GM12878 (cell line): ENCODE data around the gene THOC3. TPM values are rescaled to one million over a fixed set of nuclear protein-coding genes. Genes with fewer than 3 reads are reported as not detected.
A peak's percentile ranks its signal among the peaks of the same experiment; 100 is the strongest.
"Not testable (repeated sequence)": the region's sequence is repeated elsewhere in the genome, so short reads cannot be mapped to it uniquely, and the experiment has no call there.

Source experiments
- ATAC-seq: fragments of 200-7000 bp; cut with Tn5 transposase; 3 replicates; pipeline ENCODE4 v1.9.1; 2020; ENCODE audit warnings: mild to moderate bottlenecking, moderate library complexity
- BruUV-seq: library from RNA; stranded (reverse); fragments of 400-500 nt; replicated peaks from 2 replicates; lab custom pipeline; 2021; lab: Mats Ljungman, UMichigan
- CTCF ChIA-PET: fragments of 300-600 bp; sonication (Branson Sonifier 250); formaldehyde crosslinking; extraction: SDS; loops from one replicate; lab custom pipeline; 2021; ENCODE audit warnings: inconsistent platforms; lab: Yijun Ruan, JAX
- POLR2A ChIA-PET: fragments of 350-600 bp; formaldehyde crosslinking; extraction: SDS; loops from one replicate; lab custom pipeline; 2021; ENCODE audit warnings: inconsistent platforms; lab: Charles Lee
- RAD21 ChIA-PET: fragments of 300-600 bp; sonication (Branson Sonifier 250); formaldehyde crosslinking; loops from one replicate; lab custom pipeline; 2023; ENCODE audit warnings: antibody characterized with exemption; ENCODE audit not compliant: unreplicated experiment; lab: Charles Lee
- SMC1A ChIA-PET: fragments of 300-600 bp; sonication (Branson Sonifier 250); formaldehyde crosslinking; loops from one replicate; lab custom pipeline; 2023; ENCODE audit not compliant: unreplicated experiment, uncharacterized antibody; lab: Charles Lee
- DNase-seq: peaks from one replicate; pipeline ENCODE4 v3.0.0-alpha.2; 2011; ENCODE audit warnings: low read depth, low spot score
- FAIRE-seq: peaks from 3 replicates; lab custom pipeline; 2011; peaks lifted over from hg19 to GRCh38; lab: Jason Lieb, UNC
- H2AFZ ChIP-seq: 2 replicates; pipeline ENCODE4 v1.6.0; 2011; ENCODE audit warnings: low read depth, low read length, control low read depth; ENCODE audit not compliant: control insufficient read depth
- H3K27ac ChIP-seq: 2 replicates; pipeline ENCODE4 v1.5.1; 2011; ENCODE audit warnings: control low read depth; ENCODE audit not compliant: control insufficient read depth, insufficient read depth
- H3K27me3 ChIP-seq, 2 experiments: replicated peaks in 1 of 2; 2 replicates each; pipeline versions ENCODE4 v1.6.0 to v1.6.1; 2011; ENCODE audit warnings: low read length in 1 of 2; ENCODE audit not compliant: control insufficient read depth in 2 of 2, insufficient read depth in 2 of 2
- H3K36me3 ChIP-seq, 2 experiments: 2 replicates each; pipeline ENCODE4 v1.5.1; 2011; ENCODE audit warnings: low read length in 1 of 2; ENCODE audit not compliant: control insufficient read depth in 2 of 2, insufficient read depth in 2 of 2
- H3K4me1 ChIP-seq: 2 replicates; pipeline ENCODE4 v1.6.1; 2011; ENCODE audit warnings: mild to moderate bottlenecking, low read length, moderate library complexity, mixed read lengths; ENCODE audit not compliant: control insufficient read depth, insufficient read depth
- H3K4me2 ChIP-seq: 2 replicates; pipeline ENCODE4 v1.6.0; 2011; ENCODE audit warnings: control low read depth; ENCODE audit not compliant: control insufficient read depth, insufficient read depth
- H3K4me3 ChIP-seq: fragments of 200-600 bp; sonication (generic); 2 replicates; pipeline ENCODE4 v1.5.1; 2016
- H3K79me2 ChIP-seq: 2 replicates; pipeline ENCODE4 v1.6.0; 2011; ENCODE audit warnings: low read length; ENCODE audit not compliant: control insufficient read depth, insufficient read depth
- H3K9ac ChIP-seq: 2 replicates; pipeline ENCODE4 v1.8.0; 2011; ENCODE audit warnings: low read length, control low read depth, mixed read lengths; ENCODE audit not compliant: control insufficient read depth, insufficient read depth
- H3K9me3 ChIP-seq: replicated peaks from 3 replicates; pipeline ENCODE4 v1.5.1; 2011; ENCODE audit warnings: mild to moderate bottlenecking, low read length; ENCODE audit not compliant: control insufficient read depth, insufficient read depth
- H4K20me1 ChIP-seq: 2 replicates; pipeline ENCODE4 v1.6.0; 2011; ENCODE audit not compliant: control insufficient read depth, insufficient read depth
- WGBS: methylation state at CpG from one replicate; pipeline ENCODE4 v1.1.6; 2016; ENCODE audit warnings: low lambda C conversion rate; ENCODE audit not compliant: insufficient replicate concordance, insufficient coverage; ENCODE audit errors: missing lambda C conversion rate; 5-methylcytosine and 5-hydroxymethylcytosine counted together
- in situ Hi-C: fragments of 300-500 bp; cut with MboI; formaldehyde crosslinking; loops from 9 replicates; pipeline ENCODE4 v1.14.3; 2018; ENCODE audit warnings: mixed read lengths
- intact Hi-C: fragments of 100-400 bp; cut with micrococcal nuclease; formaldehyde crosslinking; loops from one replicate; pipeline ENCODE4 v1.14.2; 2022; ENCODE audit not compliant: unreplicated experiment
- polyA plus RNA-seq, 11 experiments: library from polyadenylated mRNA; depleted of rRNA in 4 of 11; unstranded in 6 of 11; stranded (reverse) in 5 of 11; fragments of >200 nt; fragmentation: Nextera tagmentation in 4 of 11; fragmentation: Illumina TruSeq in 1 of 11; extraction: Ambion mirVana in 4 of 11; extraction: Trizol in 1 of 11; gene quantifications; 1 replicate in 1 of 11; 2 replicates in 10 of 11; pipeline versions ENCODE4 v1.2.1 to v1.2.3, GENCODE V29; 2011 to 2016; ENCODE audit warnings: inconsistent platforms in 2 of 11, missing spikeins in 2 of 11, low read depth in 1 of 11
- total RNA-seq, 4 experiments: library from RNA; depleted of rRNA in 3 of 4; stranded (reverse); fragments of >200 nt in 3 of 4; fragmentation: Illumina TruSeq in 1 of 4; extraction: Trizol in 1 of 4; gene quantifications; 2 replicates each; pipeline versions ENCODE4 v1.2.1 to v1.2.3, GENCODE V29; 2013 to 2021

The THOC3 gene
- total and polyA plus RNA-seq, 10 of the 15 experiments (the other 5 are each of a cell fraction or from before 2014, with no cell fraction given) = 40.2 to 195 (median 83.5) TPM

- BruUV-seq, DNase-seq, intact Hi-C loops, H3K9me3 ChIP-seq, H3K4me3 ChIP-seq, SMC1A ChIA-PET, H2AFZ ChIP-seq, RAD21 ChIA-PET, H3K27ac ChIP-seq, H3K27me3 ChIP-seq, H3K4me2 ChIP-seq, FAIRE-seq, in situ Hi-C loops, H3K9ac ChIP-seq, CTCF ChIA-PET, H3K4me1 ChIP-seq, ATAC-seq, H4K20me1 ChIP-seq, H3K36me3 ChIP-seq, H3K79me2 ChIP-seq, POLR2A ChIA-PET: not testable (repeated sequence)
- WGBS = 54% methylated on average over 5 of the region's 6 CpGs
These were observed 46.2 kb upstream of the THOC3 start for GRCh38 chr5:176014360-176014759.

DNA sequence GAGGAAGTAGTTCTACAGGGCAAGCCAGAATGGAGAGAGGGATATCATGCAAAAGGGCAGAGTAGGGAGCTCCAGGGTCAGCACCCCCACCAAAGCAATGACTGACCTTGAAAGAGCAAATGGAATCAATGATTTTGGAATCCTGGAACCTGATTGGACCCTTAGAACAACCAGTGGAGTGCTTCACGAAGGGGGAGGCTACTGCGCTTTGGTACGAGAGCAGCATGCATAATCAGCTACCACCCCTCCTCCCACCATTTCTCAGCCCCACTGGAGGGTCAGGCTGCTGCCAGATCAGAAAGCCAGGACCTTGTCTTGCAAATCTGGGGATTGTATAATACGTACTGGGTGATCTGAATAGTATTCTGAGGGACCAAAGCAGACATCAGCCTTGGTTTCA, 43.0 kb upstream of the THOC3 start:
- 50% methylated on average over 4 of the region's 4 CpGs for WGBS
- H3K36me3 ChIP-seq, H3K9ac ChIP-seq, intact Hi-C loops, H3K27me3 ChIP-seq, BruUV-seq, POLR2A ChIA-PET, H3K79me2 ChIP-seq, H2AFZ ChIP-seq, H3K4me3 ChIP-seq, DNase-seq, in situ Hi-C loops, H3K4me1 ChIP-seq, H3K27ac ChIP-seq, FAIRE-seq, H4K20me1 ChIP-seq, H3K4me2 ChIP-seq, H3K9me3 ChIP-seq, RAD21 ChIA-PET, CTCF ChIA-PET, ATAC-seq, SMC1A ChIA-PET: not testable (repeated sequence)

DNA sequence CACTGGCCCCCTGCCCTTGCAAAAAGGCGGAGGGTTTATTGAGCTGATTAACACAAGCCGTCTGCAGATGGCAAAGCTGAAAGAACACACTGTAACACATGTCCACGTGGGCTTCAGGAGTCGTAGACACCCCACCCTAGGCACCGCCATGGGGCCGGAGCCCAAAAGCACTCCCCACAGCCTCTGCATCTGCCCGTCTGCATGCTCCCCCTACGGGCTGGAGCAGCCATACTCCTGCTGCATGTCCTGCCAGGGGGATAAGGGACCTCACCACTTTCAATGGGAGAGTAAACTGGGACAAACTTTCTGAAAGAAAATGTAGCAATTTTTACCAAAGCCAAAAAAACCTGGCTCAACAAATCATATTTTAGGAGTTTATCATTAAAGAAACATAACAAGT, 42.1 kb upstream of the THOC3 start:
- CTCF ChIA-PET, H3K4me1 ChIP-seq, intact Hi-C loops, H3K4me3 ChIP-seq, H3K9ac ChIP-seq, SMC1A ChIA-PET, FAIRE-seq, H3K27ac ChIP-seq, H3K36me3 ChIP-seq, H3K4me2 ChIP-seq, ATAC-seq, RAD21 ChIA-PET, POLR2A ChIA-PET, H2AFZ ChIP-seq, H3K9me3 ChIP-seq, DNase-seq, H3K27me3 ChIP-seq, in situ Hi-C loops, H4K20me1 ChIP-seq, H3K79me2 ChIP-seq, BruUV-seq: not testable (repeated sequence)
- 21% methylated on average over 6 of the region's 8 CpGs for WGBS

DNA sequence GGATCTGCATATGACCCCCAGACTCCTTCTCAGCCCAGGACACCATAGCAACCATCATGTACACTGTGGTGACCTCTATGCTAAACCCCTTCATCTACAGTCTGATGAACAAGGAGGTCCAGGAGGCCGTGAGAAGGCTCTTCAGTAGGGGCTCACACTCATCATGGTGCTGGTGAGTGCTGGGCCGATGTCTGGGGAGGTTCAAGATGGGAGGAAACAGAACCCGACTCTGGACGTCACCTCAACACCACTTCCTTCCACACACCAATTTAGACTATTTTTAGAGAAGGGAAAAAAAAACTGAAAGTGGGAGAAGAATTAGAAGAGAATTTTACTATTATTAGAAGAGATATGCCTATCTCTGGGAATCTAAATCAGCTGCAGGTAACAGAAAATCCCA, 39.1 kb upstream of the THOC3 start:
- H3K27ac ChIP-seq, POLR2A ChIA-PET, H3K9ac ChIP-seq, CTCF ChIA-PET, DNase-seq, H3K9me3 ChIP-seq, intact Hi-C loops, SMC1A ChIA-PET, H3K4me1 ChIP-seq, H3K79me2 ChIP-seq, H3K4me3 ChIP-seq, RAD21 ChIA-PET, ATAC-seq, BruUV-seq, H3K27me3 ChIP-seq, H3K36me3 ChIP-seq, H2AFZ ChIP-seq, H4K20me1 ChIP-seq, in situ Hi-C loops, H3K4me2 ChIP-seq: not testable (repeated sequence)
- peak; percentile 52 for FAIRE-seq
- 0% methylated on average over 2 of the region's 4 CpGs for WGBS
